GM13977 (cell line): ENCODE measurements around the gene UNC119.

Experiments used
- DNase-seq: peaks from one replicate; pipeline ENCODE4 v3.0.0; 2012; ENCODE audit warnings: low spot score
- in situ Hi-C: fragments of 300-500 bp; cut with MboI; formaldehyde crosslinking; loops from one replicate; pipeline ENCODE4 v1.12.0; 2022; ENCODE audit warnings: low sequenced_read_pairs, low pct_unique_long_range_greater_than_20kb, mixed read lengths, inconsistent platforms; ENCODE audit not compliant: unreplicated experiment
- TF ChIP-seq, protein P1 (sequence below): IDR thresholded peaks from 2 replicates; pipeline ENCODE4 v1.5.1; 2012; ENCODE audit warnings: mild to moderate bottlenecking, control low read depth; ENCODE audit not compliant: insufficient read depth; ENCODE audit errors: extremely low read depth, missing control alignments

UNC119 gene

DNA sequence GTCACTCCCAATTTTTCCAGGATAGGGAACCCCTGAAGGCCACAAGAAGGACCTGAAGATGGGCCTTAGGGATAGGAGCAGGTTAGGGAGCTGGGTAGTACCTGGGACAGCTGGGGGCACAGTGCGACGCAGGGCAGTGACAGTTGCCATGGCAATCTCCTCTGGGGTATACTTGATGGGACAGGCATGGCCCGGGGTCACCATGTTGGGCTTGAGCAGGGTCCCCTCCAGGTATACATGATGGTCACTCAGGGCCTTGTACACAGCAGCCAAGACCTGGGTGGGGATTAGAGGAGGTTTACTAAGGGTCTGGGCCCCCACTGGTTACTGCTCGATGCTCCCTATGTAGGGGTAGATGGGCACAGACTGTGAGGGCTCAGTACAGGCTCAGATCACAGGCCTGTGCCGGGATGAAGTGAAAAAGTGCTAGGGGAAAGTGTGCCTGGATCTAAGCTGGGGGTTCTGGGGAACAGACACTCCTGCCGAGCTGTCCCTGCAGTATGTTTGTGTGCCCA lies 21.6 kb upstream of the UNC119 start:
- TF ChIP-seq, protein P1, sequence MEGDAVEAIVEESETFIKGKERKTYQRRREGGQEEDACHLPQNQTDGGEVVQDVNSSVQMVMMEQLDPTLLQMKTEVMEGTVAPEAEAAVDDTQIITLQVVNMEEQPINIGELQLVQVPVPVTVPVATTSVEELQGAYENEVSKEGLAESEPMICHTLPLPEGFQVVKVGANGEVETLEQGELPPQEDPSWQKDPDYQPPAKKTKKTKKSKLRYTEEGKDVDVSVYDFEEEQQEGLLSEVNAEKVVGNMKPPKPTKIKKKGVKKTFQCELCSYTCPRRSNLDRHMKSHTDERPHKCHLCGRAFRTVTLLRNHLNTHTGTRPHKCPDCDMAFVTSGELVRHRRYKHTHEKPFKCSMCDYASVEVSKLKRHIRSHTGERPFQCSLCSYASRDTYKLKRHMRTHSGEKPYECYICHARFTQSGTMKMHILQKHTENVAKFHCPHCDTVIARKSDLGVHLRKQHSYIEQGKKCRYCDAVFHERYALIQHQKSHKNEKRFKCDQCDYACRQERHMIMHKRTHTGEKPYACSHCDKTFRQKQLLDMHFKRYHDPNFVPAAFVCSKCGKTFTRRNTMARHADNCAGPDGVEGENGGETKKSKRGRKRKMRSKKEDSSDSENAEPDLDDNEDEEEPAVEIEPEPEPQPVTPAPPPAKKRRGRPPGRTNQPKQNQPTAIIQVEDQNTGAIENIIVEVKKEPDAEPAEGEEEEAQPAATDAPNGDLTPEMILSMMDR, result no peak
- in situ Hi-C loops, result no loop called here
- DNase-seq, result no peak

DNA sequence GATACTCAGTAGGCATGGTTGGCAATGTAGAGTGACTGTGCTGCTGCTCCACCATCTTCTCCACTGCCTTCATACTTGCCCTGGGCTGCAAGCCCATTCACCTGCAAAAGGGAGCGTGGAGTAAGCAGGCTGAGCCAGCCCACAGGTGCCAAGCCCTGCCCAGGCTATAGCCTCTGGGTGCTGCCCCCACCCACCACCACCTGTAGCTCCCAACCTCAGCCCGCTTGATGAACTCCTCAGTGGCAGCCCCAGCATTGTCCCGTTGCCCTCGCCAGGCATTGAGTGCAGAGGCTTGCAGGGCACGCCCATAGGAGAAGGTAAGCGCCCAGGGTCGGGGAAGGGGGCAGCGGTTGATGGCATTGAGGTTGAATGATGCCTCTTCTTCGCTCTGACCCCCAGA lies 21.1 kb upstream of the UNC119 start:
- TF ChIP-seq, protein P1, result no peak
- in situ Hi-C loops, result no loop called here
- DNase-seq, result no peak

DNA sequence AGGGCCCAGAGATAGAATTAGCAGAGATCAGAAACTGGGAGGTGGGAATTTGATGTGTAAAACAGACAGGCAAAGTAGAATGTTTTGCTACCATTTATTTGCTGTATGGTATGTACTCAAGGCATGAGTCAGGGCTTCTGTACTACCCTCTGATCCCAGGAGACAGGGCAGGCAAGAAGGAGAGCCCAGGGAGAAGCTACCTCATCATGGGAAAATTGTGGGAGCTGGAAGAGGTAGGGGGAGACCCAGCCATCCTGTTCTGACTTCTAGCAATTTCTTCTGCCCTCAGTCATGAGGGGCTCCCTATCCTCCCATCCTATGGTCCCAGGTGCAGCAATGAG lies 20.6 kb upstream of the UNC119 start:
- in situ Hi-C loops, result no loop called here
- TF ChIP-seq, protein P1, result no peak

DNA sequence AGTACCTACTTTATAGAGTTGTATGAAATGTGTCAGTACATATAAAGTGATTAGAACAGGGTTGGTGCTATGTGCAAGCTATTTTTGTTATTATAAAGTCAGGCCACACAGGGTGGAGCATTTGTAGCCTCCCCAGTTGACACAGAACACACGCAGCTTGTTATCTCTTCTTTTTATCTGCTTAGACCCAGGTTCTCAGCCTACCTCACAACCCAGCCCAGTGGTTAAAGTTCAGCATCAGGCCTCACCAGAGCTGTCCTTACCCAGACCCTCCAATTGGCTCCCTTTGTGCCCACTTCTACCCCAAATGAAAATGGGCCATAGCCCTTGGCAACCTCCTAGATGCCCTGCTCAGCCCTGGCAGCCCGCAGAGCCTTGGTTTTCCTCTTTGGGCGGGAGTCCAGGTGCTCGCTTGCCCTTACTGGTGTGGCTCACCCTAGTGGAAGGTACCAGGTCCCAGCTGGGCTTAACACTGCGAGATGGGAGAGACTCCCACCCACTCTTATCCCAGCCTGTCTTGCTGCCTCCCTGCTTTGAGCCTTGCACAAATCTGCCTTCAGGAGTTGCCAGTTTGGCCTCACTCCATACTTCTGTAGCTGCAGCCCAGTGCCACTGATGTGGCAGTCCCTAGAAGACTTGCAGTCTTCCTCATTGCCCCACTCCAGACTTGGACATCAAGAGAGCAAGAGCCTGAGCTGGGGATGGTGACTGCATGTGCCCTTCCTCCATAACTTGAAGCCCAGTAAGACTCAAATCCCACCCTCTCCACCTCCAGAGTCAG lies 20.0 kb upstream of the UNC119 start:
- DNase-seq, result no peak
- TF ChIP-seq, protein P1, result no peak
- in situ Hi-C loops, result no loop called here

More for the DNA sequence above, 20.6 kb upstream of the UNC119 start:
- no peak for DNase-seq

DNA sequence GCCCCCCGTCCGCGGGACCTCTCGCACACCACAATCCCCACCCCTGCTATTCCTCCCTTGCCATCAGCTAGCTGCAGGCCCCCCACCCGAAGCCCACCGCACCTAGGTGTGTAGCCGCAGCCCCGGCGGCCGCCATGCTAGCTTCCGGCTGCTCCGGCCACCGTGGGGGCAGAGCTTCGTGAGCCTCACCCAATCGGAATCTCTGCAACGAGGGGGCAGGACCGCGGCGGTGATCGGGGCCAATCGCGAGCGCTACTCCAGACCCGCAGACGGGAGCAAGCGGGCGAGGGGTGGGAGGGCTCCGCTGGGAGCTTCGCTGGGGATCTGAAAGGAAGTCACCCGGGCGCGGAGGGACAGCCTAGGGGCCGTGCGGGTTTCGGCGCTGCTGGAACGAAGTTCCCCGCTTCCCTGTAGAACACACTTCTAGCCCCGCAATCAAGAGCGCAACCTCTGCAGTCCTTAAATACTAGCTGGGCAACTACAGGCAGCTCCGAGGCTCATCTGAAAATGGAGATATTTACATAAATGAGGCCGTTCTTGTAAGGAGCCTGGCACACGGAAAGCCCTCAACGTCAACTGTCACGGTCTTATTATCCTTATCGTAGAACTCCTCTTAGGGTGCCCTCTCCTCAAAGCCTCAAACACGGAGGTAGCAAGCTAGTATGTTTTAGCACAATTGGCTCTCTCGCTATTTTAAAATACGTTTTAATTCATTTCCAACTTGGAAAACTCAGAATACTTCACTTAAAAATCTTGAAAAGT lies 19.1 kb upstream of the UNC119 start, which contains the start of gene PIGS:
PIGS (minus strand) TSS at position 164 of the 762 bp plus-strand sequence; CDS start at position 136, 28 bp downstream.
- in situ Hi-C loops, result no loop called here

DNA sequence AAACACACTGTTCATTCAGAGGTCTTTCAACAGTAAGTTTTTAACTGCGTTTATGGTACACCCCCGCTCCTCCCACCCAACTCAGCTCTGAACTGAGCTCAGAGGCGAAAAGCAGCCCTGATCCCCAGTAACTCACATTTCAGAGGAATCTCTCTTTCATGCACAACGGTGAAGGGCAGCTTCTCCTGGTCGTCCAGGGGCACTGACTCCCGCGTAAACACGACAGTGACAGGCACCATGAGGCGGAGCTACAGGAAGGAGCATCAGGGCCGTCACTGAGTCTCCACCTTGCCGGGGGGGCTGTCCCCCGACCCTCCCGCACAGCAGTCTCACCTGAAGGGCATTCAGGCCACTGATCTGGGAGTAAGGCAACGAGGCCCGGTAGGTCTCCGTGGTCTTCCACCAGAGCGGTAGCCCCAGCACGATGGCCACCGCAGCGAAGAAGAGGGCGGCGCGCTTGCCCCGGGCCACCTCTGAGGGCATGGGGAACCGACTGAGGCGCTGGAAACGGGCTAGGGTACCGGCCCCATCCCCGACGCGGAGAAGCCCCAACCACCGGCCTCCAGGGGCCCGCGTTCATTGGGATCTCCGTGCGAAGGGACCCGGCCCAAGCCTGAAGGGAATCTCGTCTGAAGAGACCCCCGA lies 18.4 kb upstream of the UNC119 start:
- peak; percentile 56 for DNase-seq
- TF ChIP-seq, protein P1, result no peak
- in situ Hi-C loops, result no loop called here

More for the DNA sequence above, 19.1 kb upstream of the UNC119 start, which contains the start of gene PIGS:
- TF ChIP-seq, protein P1, result no peak
- DNase-seq, result peak; percentile 94
